Type B pancreatic cell (in vitro differentiated cells): ENCODE results near the gene WDR3. TPM values are rescaled to one million over a fixed set of nuclear protein-coding genes. Genes with fewer than 3 reads are reported as not detected.

Source experiments
- DNase-seq: peaks from one replicate; pipeline ENCODE4 v3.0.0; 2021; ENCODE audit warnings: mixed read lengths; ENCODE audit not compliant: unreplicated experiment; ENCODE audit errors: extremely low spot score
- H3K27ac Mint-ChIP-seq: 2 replicates; pipeline ENCODE4 v1.8.0; 2021; ENCODE audit warnings: mild to moderate bottlenecking, mixed read lengths
- H3K27me3 Mint-ChIP-seq: 2 replicates; pipeline ENCODE4 v1.8.0; 2021; ENCODE audit warnings: mixed read lengths
- H3K36me3 Mint-ChIP-seq: 2 replicates; pipeline ENCODE4 v1.8.0; 2021; ENCODE audit warnings: mixed read lengths
- H3K4me1 Mint-ChIP-seq: one replicate; pipeline ENCODE4 v1.8.0; 2021; ENCODE audit warnings: mixed read lengths; ENCODE audit not compliant: unreplicated experiment
- H3K4me3 Mint-ChIP-seq: 2 replicates; pipeline ENCODE4 v1.8.0; 2021; ENCODE audit warnings: mild to moderate bottlenecking, mixed read lengths
- H3K9me3 Mint-ChIP-seq: 2 replicates; pipeline ENCODE4 v1.8.0; 2021; ENCODE audit warnings: mixed read lengths
- CTCF ChIP-seq: fragments of 200-600 bp; sonication (generic); conservative IDR thresholded peaks from 2 replicates; pipeline ENCODE4 v1.5.0; 2021; ENCODE audit warnings: antibody characterized with exemption, mild to moderate bottlenecking
- total RNA-seq: library from RNA; stranded (reverse); gene quantifications from 2 replicates; pipeline ENCODE4 v1.2.1, GENCODE V29; 2021; ENCODE audit warnings: low replicate concordance

The WDR3 gene
- total RNA-seq, 1 donor from 2014 or later = 36.9 TPM

- H3K4me3 Mint-ChIP-seq = no peak overlapping the region
- no peak for TF ChIP-seq CTCF
- no peaks in the 10 kb centered on the region for H3K27me3 Mint-ChIP-seq
- H3K36me3 Mint-ChIP-seq = peaks cover 24% of the 10 kb centered on the region
- no peak overlapping the region for H3K27ac Mint-ChIP-seq
- no peaks in the 10 kb centered on the region for H3K4me1 Mint-ChIP-seq
- no peak for DNase-seq
- no peaks in the 10 kb centered on the region for H3K9me3 Mint-ChIP-seq
Observed at GRCh38 chr1:117952386-117952785, 22.8 kb downstream of the WDR3 start.

DNA sequence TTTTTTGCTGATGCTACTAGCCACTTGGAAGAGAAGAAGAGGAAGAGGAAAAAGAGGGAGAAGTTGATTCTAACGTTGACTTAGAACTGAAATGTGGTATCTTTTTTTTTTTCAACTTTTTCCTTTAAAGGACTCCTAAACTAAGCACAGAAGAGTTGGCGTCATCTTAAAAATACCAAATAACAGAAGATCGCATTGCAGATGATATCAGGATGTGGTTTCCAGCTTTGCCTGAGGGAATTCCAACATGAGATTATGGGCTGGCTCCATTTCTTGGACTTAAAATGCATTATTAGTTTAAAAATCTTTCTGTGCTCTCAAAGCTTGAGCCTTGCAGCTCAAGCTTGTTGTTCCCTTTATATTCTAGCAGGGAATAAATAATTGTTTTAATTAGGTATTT lies 29.8 kb downstream of the WDR3 start:
- Mint-ChIP-seq H3K4me3 (no peak overlapping the region), H3K9me3 (no peaks in the 10 kb centered on the region), H3K36me3 (peaks cover 25% of the 10 kb centered on the region), H3K27me3 (no peaks in the 10 kb centered on the region), H3K4me1 (no peaks in the 10 kb centered on the region), H3K27ac (no peak overlapping the region)
- DNase-seq = no peak
- TF ChIP-seq CTCF = no peak

- Mint-ChIP-seq H3K9me3 (no peaks in the 10 kb centered on the region), H3K4me3 (no peak overlapping the region), H3K4me1 (peaks cover 13% of the 10 kb centered on the region), H3K27me3 (no peaks in the 10 kb centered on the region), H3K36me3 (no peaks in the 10 kb centered on the region), H3K27ac (no peak overlapping the region)
- DNase-seq = no peak
- TF ChIP-seq CTCF = no peak
Observed at GRCh38 chr1:117964290-117965038, 34.9 kb downstream of the WDR3 start.

DNA sequence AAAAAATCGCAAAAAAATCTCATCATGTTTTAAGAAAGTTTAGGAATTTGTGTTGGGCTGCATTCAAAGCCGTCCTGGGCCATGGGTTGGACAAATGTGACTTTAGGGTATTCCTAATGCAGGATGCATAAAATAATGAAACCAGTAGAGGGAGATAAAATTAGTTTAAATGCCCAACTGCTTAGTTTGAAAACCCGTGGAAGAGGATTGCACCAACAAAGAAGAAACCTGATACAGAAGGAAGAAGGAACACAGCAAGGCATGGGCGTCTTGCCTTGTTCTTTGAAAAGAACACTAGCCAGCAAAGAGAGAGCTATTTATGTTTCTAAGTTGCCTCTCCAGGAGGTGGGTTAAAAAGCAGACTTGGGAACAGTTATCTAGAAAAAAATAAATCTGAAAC lies 37.9 kb downstream of the WDR3 start:
- peaks cover 13% of the 10 kb centered on the region for H3K4me1 Mint-ChIP-seq
- H3K27me3 Mint-ChIP-seq = no peaks in the 10 kb centered on the region
- H3K27ac Mint-ChIP-seq = no peak overlapping the region
- TF ChIP-seq CTCF = peak; percentile 60
- H3K36me3 Mint-ChIP-seq = no peaks in the 10 kb centered on the region
- H3K9me3 Mint-ChIP-seq = no peaks in the 10 kb centered on the region
- no peak for DNase-seq
- H3K4me3 Mint-ChIP-seq = no peak overlapping the region

GRCh38 chr1:117967881-117968280 lies 38.3 kb downstream of the WDR3 start:
- Mint-ChIP-seq H3K4me1 (peaks cover 13% of the 10 kb centered on the region), H3K9me3 (no peaks in the 10 kb centered on the region), H3K4me3 (no peak overlapping the region), H3K27me3 (no peaks in the 10 kb centered on the region), H3K36me3 (no peaks in the 10 kb centered on the region), H3K27ac (no peak overlapping the region)
- no peak for TF ChIP-seq CTCF
- no peak for DNase-seq
